OCI-LY1 (cell line): ENCODE measurements around the gene KRT73.

Experiments
- CTCF ChIP-seq: fragments of 200-600 bp; sonication (generic), shearing (Covaris generic); IDR thresholded peaks from 2 replicates; pipeline ENCODE4 v1.5.1; 2017; ENCODE audit warnings: mild to moderate bottlenecking, antibody characterized with exemption, low read length, moderate library complexity, mixed read lengths
- EZH2 ChIP-seq: fragments of 200-600 bp; sonication (generic), shearing (Covaris generic); IDR thresholded peaks from 2 replicates; pipeline ENCODE4 v1.8.0; 2017; ENCODE audit warnings: borderline replicate concordance, mixed run types, mild to moderate bottlenecking, antibody characterized with exemption, low read length, moderate library complexity, mixed read lengths

DNA sequence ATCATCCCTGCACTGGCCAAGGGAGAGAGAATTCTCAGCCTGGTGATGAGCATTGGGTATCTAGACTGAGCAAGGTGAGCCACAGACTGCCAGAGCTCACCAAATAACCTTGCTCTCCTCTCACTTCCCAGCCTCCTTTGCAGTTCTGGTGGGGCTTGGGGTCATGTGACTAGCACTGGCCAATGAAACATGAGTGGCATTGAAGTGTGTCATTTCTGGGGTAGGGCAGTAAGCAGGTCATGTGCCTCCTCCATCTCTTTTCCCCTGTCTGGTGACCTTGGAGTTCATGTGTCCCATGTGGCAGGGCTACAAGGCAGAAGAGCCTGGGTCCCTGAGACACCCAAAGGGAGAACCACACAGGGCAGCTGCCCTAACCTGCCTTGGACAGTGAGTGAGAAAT is 13.5 kb downstream of the KRT73 start:
- TF ChIP-seq CTCF, result no peak
- no peak for TF ChIP-seq EZH2
